OCI-LY7 (cell line): ENCODE measurements around the gene PNLDC1.

Experiments used
- EZH2phosphoT487 ChIP-seq: fragments of 200-600 bp; sonication (generic); IDR thresholded peaks from 2 replicates; pipeline ENCODE4 v1.6.1; 2018; ENCODE audit warnings: low read depth, borderline replicate concordance, mild to moderate bottlenecking, mixed run types, antibody characterized with exemption, low read length, moderate library complexity, mixed read lengths
- TF ChIP-seq, protein P1 (sequence below): fragments of 200-600 bp; sonication (generic); conservative IDR thresholded peaks from 2 replicates; pipeline ENCODE4 v1.5.1; 2014; ENCODE audit warnings: mild to moderate bottlenecking, antibody characterized with exemption, low read length, moderate library complexity, mixed read lengths

DNA sequence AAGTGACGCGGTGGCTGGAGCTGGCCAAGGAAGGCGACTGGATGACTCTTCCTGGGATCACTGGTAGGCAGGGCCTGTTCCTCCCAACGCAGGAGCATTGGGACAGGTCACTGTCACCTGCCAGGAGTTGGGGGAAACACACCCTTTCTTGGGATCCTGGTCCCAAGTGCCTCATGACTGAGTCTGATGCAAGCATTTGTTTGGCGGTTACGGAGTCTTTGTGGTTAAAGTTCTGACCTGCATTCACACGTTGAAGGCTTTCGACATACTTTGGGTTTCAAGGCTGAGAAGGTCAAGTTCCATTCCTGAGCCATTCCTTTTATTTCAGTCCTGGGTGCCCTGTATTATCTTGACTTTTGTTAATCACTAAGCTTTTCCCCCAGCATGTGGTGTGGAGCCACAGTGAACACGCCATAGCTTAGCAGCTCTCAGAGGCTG lies 6.0 kb downstream of the PNLDC1 start:
- TF ChIP-seq, protein P1, sequence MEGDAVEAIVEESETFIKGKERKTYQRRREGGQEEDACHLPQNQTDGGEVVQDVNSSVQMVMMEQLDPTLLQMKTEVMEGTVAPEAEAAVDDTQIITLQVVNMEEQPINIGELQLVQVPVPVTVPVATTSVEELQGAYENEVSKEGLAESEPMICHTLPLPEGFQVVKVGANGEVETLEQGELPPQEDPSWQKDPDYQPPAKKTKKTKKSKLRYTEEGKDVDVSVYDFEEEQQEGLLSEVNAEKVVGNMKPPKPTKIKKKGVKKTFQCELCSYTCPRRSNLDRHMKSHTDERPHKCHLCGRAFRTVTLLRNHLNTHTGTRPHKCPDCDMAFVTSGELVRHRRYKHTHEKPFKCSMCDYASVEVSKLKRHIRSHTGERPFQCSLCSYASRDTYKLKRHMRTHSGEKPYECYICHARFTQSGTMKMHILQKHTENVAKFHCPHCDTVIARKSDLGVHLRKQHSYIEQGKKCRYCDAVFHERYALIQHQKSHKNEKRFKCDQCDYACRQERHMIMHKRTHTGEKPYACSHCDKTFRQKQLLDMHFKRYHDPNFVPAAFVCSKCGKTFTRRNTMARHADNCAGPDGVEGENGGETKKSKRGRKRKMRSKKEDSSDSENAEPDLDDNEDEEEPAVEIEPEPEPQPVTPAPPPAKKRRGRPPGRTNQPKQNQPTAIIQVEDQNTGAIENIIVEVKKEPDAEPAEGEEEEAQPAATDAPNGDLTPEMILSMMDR = no peak
- TF ChIP-seq EZH2phosphoT487 = no peak
